Panc1 (cell line): ENCODE results near the gene RPL27A. TPM values are rescaled to one million over a fixed set of nuclear protein-coding genes. Genes with fewer than 3 reads are reported as not detected.

Experiments
- ATAC-seq: fragments of 200-7000 bp; cut with Tn5 transposase; 2 replicates; pipeline ENCODE4 v1.9.1; 2020; ENCODE audit warnings: mild to moderate bottlenecking, moderate library complexity
- BruUV-seq: library from RNA; stranded (reverse); fragments of 400-500 nt; replicated peaks from 2 replicates; lab custom pipeline; 2021; lab: Mats Ljungman, UMichigan
- CTCF ChIA-PET: fragments of 300-600 bp; sonication (Branson Sonifier 250); formaldehyde crosslinking; loops from one replicate; lab custom pipeline; 2022; ENCODE audit warnings: antibody characterized with exemption; lab: Charles Lee
- POLR2A ChIA-PET: fragments of 300-600 bp; sonication (Branson Sonifier 250); formaldehyde crosslinking; loops from one replicate; lab custom pipeline; 2022; ENCODE audit warnings: antibody characterized with exemption; lab: Charles Lee
- DNase-seq: peaks from one replicate; pipeline ENCODE4 v3.0.0-alpha.2; 2010; ENCODE audit warnings: low read depth, low spot score
- H3K27ac ChIP-seq: 2 replicates; pipeline ENCODE4 v1.5.1; 2011; ENCODE audit warnings: mild to moderate bottlenecking, low read length, inconsistent platforms
- H3K27me3 ChIP-seq: fragments of 200-500 bp; sonication (Bioruptor generic); 2 replicates; pipeline ENCODE4 v1.6.0; 2014; ENCODE audit warnings: low read length, inconsistent platforms; ENCODE audit not compliant: control insufficient read depth, insufficient read depth
- H3K36me3 ChIP-seq: fragments of 200-500 bp; sonication (Bioruptor generic); 2 replicates; pipeline ENCODE4 v1.5.1; 2014; ENCODE audit warnings: inconsistent platforms, mild to moderate bottlenecking, low read length, moderate library complexity; ENCODE audit not compliant: control insufficient read depth, insufficient read depth
- H3K4me1 ChIP-seq: 2 replicates; pipeline ENCODE4 v1.5.1; 2011; ENCODE audit warnings: inconsistent platforms, mild to moderate bottlenecking, low read length, moderate library complexity; ENCODE audit not compliant: control insufficient read depth, insufficient read depth
- H3K4me3 ChIP-seq, 2 experiments: 2 replicates each; pipeline ENCODE4 v1.5.1; 2011 to 2012; ENCODE audit warnings: low read depth in 2 of 2, low read length in 2 of 2, mild to moderate bottlenecking in 2 of 2, inconsistent platforms in 1 of 2, moderate library complexity in 1 of 2
- H3K9me3 ChIP-seq: fragments of 200-500 bp; sonication (Bioruptor generic); 2 replicates; pipeline ENCODE4 v1.5.1; 2014; ENCODE audit warnings: low read depth, mild to moderate bottlenecking, inconsistent platforms, low read length, moderate library complexity; ENCODE audit not compliant: control insufficient read depth, insufficient read depth
- CTCF ChIP-seq: fragments of 450-650 bp; IDR thresholded peaks from 2 replicates; pipeline ENCODE4 v1.5.1; 2017; ENCODE audit warnings: mild to moderate bottlenecking
- POLR2AphosphoS5 ChIP-seq: IDR thresholded peaks from 2 replicates; pipeline ENCODE4 v1.6.1; 2012; ENCODE audit warnings: mild to moderate bottlenecking, low read depth, low read length, moderate library complexity
- SIN3A ChIP-seq: IDR thresholded peaks from 2 replicates; pipeline ENCODE4 v1.6.1; 2012; ENCODE audit warnings: low read depth, mild to moderate bottlenecking, low read length, moderate library complexity, borderline replicate concordance; ENCODE audit not compliant: insufficient read depth
- TCF7L2 ChIP-seq: IDR thresholded peaks from 2 replicates; pipeline ENCODE4 v1.6.1; 2011; ENCODE audit warnings: mild to moderate bottlenecking, low read depth, low read length, inconsistent platforms
- in situ Hi-C: cut with HindIII; loops from 2 replicates; pipeline ENCODE4 v1.10.0; 2016; ENCODE audit warnings: low sequenced_read_pairs, low pct_unique_long_range_greater_than_20kb
- intact Hi-C: fragments of 100-400 bp; cut with micrococcal nuclease; formaldehyde crosslinking; loops from one replicate; pipeline ENCODE4 v1.10.0; 2022; ENCODE audit not compliant: unreplicated experiment
- total RNA-seq: library from RNA; stranded (reverse); gene quantifications from one replicate; pipeline ENCODE4 v1.2.1, GENCODE V29; 2021; ENCODE audit not compliant: unreplicated experiment
- TF ChIP-seq, protein P1 (sequence below), 2 experiments: IDR thresholded peaks; 2 replicates each; pipeline ENCODE4 v1.6.1; 2011 to 2012; ENCODE audit warnings: low read depth in 2 of 2, control low read depth in 1 of 2, low read length in 1 of 2, mild to moderate bottlenecking in 1 of 2, moderate library complexity in 1 of 2; ENCODE audit not compliant: insufficient read depth in 1 of 2

Gene RPL27A
- total RNA-seq, 1 experiment from 2014 or later: 1,115 TPM

- H3K4me3 ChIP-seq: no peak overlapping the region
- H3K9me3 ChIP-seq: no peaks in the 10 kb centered on the region
- H3K27me3 ChIP-seq: no peaks in the 10 kb centered on the region
- intact Hi-C loops (no loop called here), in situ Hi-C loops (no loop called here)
- H3K4me1 ChIP-seq: peaks cover 23% of the 10 kb centered on the region
- BruUV-seq: no TSS peak
- POLR2A ChIA-PET: no interaction called here
- no peak for ATAC-seq
- no peak for TF ChIP-seq CTCF
- TF ChIP-seq, protein P1, sequence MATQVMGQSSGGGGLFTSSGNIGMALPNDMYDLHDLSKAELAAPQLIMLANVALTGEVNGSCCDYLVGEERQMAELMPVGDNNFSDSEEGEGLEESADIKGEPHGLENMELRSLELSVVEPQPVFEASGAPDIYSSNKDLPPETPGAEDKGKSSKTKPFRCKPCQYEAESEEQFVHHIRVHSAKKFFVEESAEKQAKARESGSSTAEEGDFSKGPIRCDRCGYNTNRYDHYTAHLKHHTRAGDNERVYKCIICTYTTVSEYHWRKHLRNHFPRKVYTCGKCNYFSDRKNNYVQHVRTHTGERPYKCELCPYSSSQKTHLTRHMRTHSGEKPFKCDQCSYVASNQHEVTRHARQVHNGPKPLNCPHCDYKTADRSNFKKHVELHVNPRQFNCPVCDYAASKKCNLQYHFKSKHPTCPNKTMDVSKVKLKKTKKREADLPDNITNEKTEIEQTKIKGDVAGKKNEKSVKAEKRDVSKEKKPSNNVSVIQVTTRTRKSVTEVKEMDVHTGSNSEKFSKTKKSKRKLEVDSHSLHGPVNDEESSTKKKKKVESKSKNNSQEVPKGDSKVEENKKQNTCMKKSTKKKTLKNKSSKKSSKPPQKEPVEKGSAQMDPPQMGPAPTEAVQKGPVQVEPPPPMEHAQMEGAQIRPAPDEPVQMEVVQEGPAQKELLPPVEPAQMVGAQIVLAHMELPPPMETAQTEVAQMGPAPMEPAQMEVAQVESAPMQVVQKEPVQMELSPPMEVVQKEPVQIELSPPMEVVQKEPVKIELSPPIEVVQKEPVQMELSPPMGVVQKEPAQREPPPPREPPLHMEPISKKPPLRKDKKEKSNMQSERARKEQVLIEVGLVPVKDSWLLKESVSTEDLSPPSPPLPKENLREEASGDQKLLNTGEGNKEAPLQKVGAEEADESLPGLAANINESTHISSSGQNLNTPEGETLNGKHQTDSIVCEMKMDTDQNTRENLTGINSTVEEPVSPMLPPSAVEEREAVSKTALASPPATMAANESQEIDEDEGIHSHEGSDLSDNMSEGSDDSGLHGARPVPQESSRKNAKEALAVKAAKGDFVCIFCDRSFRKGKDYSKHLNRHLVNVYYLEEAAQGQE (IDR thresholded peaks at IDR 0.05; ENCODE audit: insufficient read depth in 1 of 2, low read depth in 2 of 2, low read length in 1 of 2): no peak
- CTCF ChIA-PET: no interaction called here
- H3K27ac ChIP-seq: no peak overlapping the region
- no peaks in the 10 kb centered on the region; the same call in 1 of the 2 replicates for H3K36me3 ChIP-seq
- no peak for DNase-seq
These were observed 32.1 kb downstream of the RPL27A start for GRCh38 chr11:8714622-8715225.

DNA sequence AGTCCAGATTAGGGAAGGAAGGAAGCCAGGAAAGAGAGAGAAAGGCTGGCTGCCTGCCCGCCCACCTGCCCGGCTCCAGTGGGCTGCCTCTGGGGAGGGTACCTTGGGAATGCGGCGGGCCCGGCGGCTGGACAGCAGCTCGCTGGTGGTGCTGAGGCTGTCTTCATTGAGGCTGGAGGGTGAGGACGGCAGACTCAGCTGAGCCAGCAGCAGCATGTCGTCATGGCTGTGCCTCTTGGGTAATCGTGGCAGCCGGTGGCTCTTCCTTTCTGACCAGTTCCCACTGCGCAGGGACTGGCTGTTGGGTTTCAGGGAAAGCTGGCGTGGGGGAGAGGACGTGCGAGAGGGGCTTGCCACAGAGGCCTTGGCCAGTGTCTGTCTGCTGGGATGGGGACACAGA, 32.9 kb downstream of the RPL27A start:
- DNase-seq (no peak), ATAC-seq (no peak)
- H3K27me3 ChIP-seq: no peaks in the 10 kb centered on the region
- H3K27ac ChIP-seq: no peak overlapping the region
- intact Hi-C loops: no loop called here
- CTCF ChIA-PET: no interaction called here
- peaks cover 26% of the 10 kb centered on the region for H3K4me1 ChIP-seq
- in situ Hi-C loops: no loop called here
- TF ChIP-seq TCF7L2: no peak
- TF ChIP-seq, protein P1 (IDR thresholded peaks at IDR 0.05; ENCODE audit: insufficient read depth in 1 of 2, low read depth in 2 of 2, low read length in 1 of 2): no peak
- no peak for TF ChIP-seq SIN3A
- no peak for TF ChIP-seq CTCF
- no peak for TF ChIP-seq POLR2AphosphoS5
- no peak overlapping the region for H3K4me3 ChIP-seq
- BruUV-seq: no TSS peak
- POLR2A ChIA-PET: no interaction called here
- no peaks in the 10 kb centered on the region; the same call in 1 of the 2 replicates for H3K36me3 ChIP-seq
- H3K9me3 ChIP-seq: no peaks in the 10 kb centered on the region
